SK-N-MC (cell line): ENCODE measurements around the gene SPEF2.

ENCODE experiments used
- DNase-seq: peaks from one replicate; pipeline ENCODE4 v3.0.0-alpha.2; 2011; ENCODE audit warnings: low read depth, low spot score
- H3K27ac ChIP-seq: fragments of 200-600 bp; sonication (generic); 2 replicates; pipeline ENCODE4 v1.5.1; 2016; ENCODE audit warnings: mixed run types
- H3K36me3 ChIP-seq: fragments of 200-600 bp; sonication (generic); 2 replicates; pipeline ENCODE4 v1.6.1; 2017; ENCODE audit warnings: antibody characterized with exemption, low read length, mixed read lengths; ENCODE audit not compliant: insufficient read depth
- H3K4me3 ChIP-seq: fragments of 200-600 bp; sonication (generic); 2 replicates; pipeline ENCODE4 v1.5.1; 2016
- H3K9ac ChIP-seq: fragments of 200-600 bp; sonication (generic); 2 replicates; pipeline ENCODE4 v1.8.0; 2017; ENCODE audit warnings: mixed run types, mixed read lengths; ENCODE audit not compliant: insufficient read length
- H3K9me3 ChIP-seq: fragments of 200-600 bp; sonication (generic); 2 replicates; pipeline ENCODE4 v1.6.1; 2017; ENCODE audit warnings: low read depth, mild to moderate bottlenecking, antibody characterized with exemption, low read length, moderate library complexity, mixed read lengths
- EZH2 ChIP-seq: fragments of 200-600 bp; sonication (generic); IDR thresholded peaks from one replicate; pipeline ENCODE4 v1.6.1; 2017; ENCODE audit warnings: antibody characterized with exemption
- FOXP2 ChIP-seq: optimal IDR thresholded peaks from 2 replicates; pipeline ENCODE3; 2011; ENCODE audit warnings: mild to moderate bottlenecking, moderate library complexity; ENCODE audit not compliant: insufficient read depth; ENCODE audit errors: extremely low read length, control extremely low read depth
- POLR2AphosphoS5 ChIP-seq: IDR thresholded peaks from 2 replicates; pipeline ENCODE4 v1.6.1; 2012; ENCODE audit warnings: mild to moderate bottlenecking, low read depth, low read length, borderline replicate concordance

Gene SPEF2

GRCh38 chr5:35647712-35648111 is 30.0 kb downstream of the SPEF2 start:
- Histone ChIP-seq H3K9me3 (no peaks in the 10 kb centered on the region), H3K4me3 (no peak overlapping the region), H3K9ac (no peak overlapping the region), H3K36me3 (no peaks in the 10 kb centered on the region), H3K27ac (no peak overlapping the region)
- no peak for TF ChIP-seq EZH2
- DNase-seq, result no peak

- no peak for TF ChIP-seq FOXP2
- no peak for TF ChIP-seq EZH2
- no peak for TF ChIP-seq POLR2AphosphoS5
- DNase-seq, result no peak
- no peak overlapping the region for H3K4me3 ChIP-seq
- no peaks in the 10 kb centered on the region for H3K36me3 ChIP-seq
- no peaks in the 10 kb centered on the region for H3K9me3 ChIP-seq
- H3K27ac ChIP-seq, result no peak overlapping the region
- no peak overlapping the region for H3K9ac ChIP-seq
Measured at GRCh38 chr5:35651002-35651756, 33.5 kb downstream of the SPEF2 start.

- TF ChIP-seq EZH2, result no peak
- TF ChIP-seq FOXP2, result no peak
- no peak for TF ChIP-seq POLR2AphosphoS5
- Histone ChIP-seq H3K27ac (no peak overlapping the region), H3K9ac (no peak overlapping the region), H3K4me3 (no peak overlapping the region), H3K36me3 (no peaks in the 10 kb centered on the region), H3K9me3 (no peaks in the 10 kb centered on the region)
- no peak for DNase-seq
Measured at GRCh38 chr5:35656721-35657120, 39.1 kb downstream of the SPEF2 start.

GRCh38 chr5:35657877-35658276 is 40.2 kb downstream of the SPEF2 start:
- no peaks in the 10 kb centered on the region for H3K36me3 ChIP-seq
- H3K4me3 ChIP-seq, result no peak overlapping the region
- H3K27ac ChIP-seq, result no peak overlapping the region
- H3K9me3 ChIP-seq, result no peaks in the 10 kb centered on the region
- no peak overlapping the region for H3K9ac ChIP-seq
- no peak for DNase-seq
- TF ChIP-seq POLR2AphosphoS5 (no peak), FOXP2 (no peak), EZH2 (no peak)

- Histone ChIP-seq H3K9me3 (no peaks in the 10 kb centered on the region), H3K9ac (no peak overlapping the region), H3K27ac (no peak overlapping the region), H3K4me3 (no peak overlapping the region), H3K36me3 (no peaks in the 10 kb centered on the region)
- TF ChIP-seq FOXP2 (no peak), POLR2AphosphoS5 (no peak), EZH2 (no peak)
- no peak for DNase-seq
Measured at GRCh38 chr5:35659556-35659955, 41.9 kb downstream of the SPEF2 start.

- Histone ChIP-seq H3K9ac (no peak overlapping the region), H3K27ac (no peak overlapping the region), H3K36me3 (no peaks in the 10 kb centered on the region), H3K9me3 (no peaks in the 10 kb centered on the region), H3K4me3 (no peak overlapping the region)
- TF ChIP-seq EZH2, result no peak
- TF ChIP-seq FOXP2, result no peak
- TF ChIP-seq POLR2AphosphoS5, result no peak
- DNase-seq, result no peak
Measured at GRCh38 chr5:35660451-35660850, 42.8 kb downstream of the SPEF2 start.

- H3K9me3 ChIP-seq, result no peaks in the 10 kb centered on the region
- no peak overlapping the region for H3K27ac ChIP-seq
- H3K4me3 ChIP-seq, result no peak overlapping the region
- H3K36me3 ChIP-seq, result no peaks in the 10 kb centered on the region
- H3K9ac ChIP-seq, result no peak overlapping the region
- TF ChIP-seq EZH2 (no peak), FOXP2 (no peak), POLR2AphosphoS5 (no peak)
- DNase-seq, result no peak
Measured at GRCh38 chr5:35664584-35664983, 46.9 kb downstream of the SPEF2 start.

- TF ChIP-seq FOXP2 (no peak), POLR2AphosphoS5 (no peak), EZH2 (no peak)
- Histone ChIP-seq H3K36me3 (no peaks in the 10 kb centered on the region), H3K27ac (no peak overlapping the region), H3K9ac (no peak overlapping the region), H3K4me3 (no peak overlapping the region), H3K9me3 (no peaks in the 10 kb centered on the region)
- DNase-seq, result peak; percentile 18
Measured at GRCh38 chr5:35665096-35665495, 47.4 kb downstream of the SPEF2 start.

- TF ChIP-seq POLR2AphosphoS5, result no peak
- no peak for TF ChIP-seq EZH2
- TF ChIP-seq FOXP2, result no peak
- Histone ChIP-seq H3K4me3 (no peak overlapping the region), H3K9me3 (no peaks in the 10 kb centered on the region), H3K27ac (no peak overlapping the region), H3K9ac (no peak overlapping the region), H3K36me3 (no peaks in the 10 kb centered on the region)
- no peak for DNase-seq
Measured at GRCh38 chr5:35668319-35668718, 50.7 kb downstream of the SPEF2 start.
